Colonic mucosa (tissue), 4 donors: ENCODE measurements around the gene MC1R. TPM values are rescaled to one million over a fixed set of nuclear protein-coding genes. Genes with fewer than 3 reads are reported as not detected.

Experiments used
- DNase-seq: peaks from one replicate; pipeline ENCODE4 v3.0.0-alpha.2; 2020
- H3K27ac ChIP-seq: fragments of 200-600 bp; one replicate; pipeline ENCODE4 v1.8.0; 2021
- H3K27me3 ChIP-seq: fragments of 200-600 bp; one replicate; pipeline ENCODE4 v1.8.0; 2021
- H3K36me3 ChIP-seq: fragments of 200-600 bp; one replicate; pipeline ENCODE4 v1.8.0; 2021
- H3K4me1 ChIP-seq: fragments of 200-600 bp; one replicate; pipeline ENCODE4 v1.8.0; 2021; ENCODE audit warnings: mild to moderate bottlenecking
- H3K4me3 ChIP-seq: fragments of 200-600 bp; one replicate; pipeline ENCODE4 v1.8.0; 2021
- H3K9ac ChIP-seq, 2 donors: one replicate each; pipeline ENCODE4 v1.7.0; 2013; ENCODE audit warnings: control low read depth in 2 of 2, low read depth in 2 of 2, low read length in 2 of 2
- H3K9me3 ChIP-seq: fragments of 200-600 bp; one replicate; pipeline ENCODE4 v1.8.0; 2021
- CTCF ChIP-seq: fragments of 200-600 bp; IDR thresholded peaks from one replicate; pipeline ENCODE4 v1.8.0; 2022; ENCODE audit warnings: antibody characterized with exemption, mild to moderate bottlenecking
- intact Hi-C: fragments of 100-400 bp; cut with DNase I; formaldehyde crosslinking; loops from one replicate; pipeline ENCODE4 v1.14.1; 2022
- total RNA-seq, 2 donors: library from RNA; stranded (reverse); fragmentation: NEBNext Ultra II Directional in 1 of 2; extraction: Animal tissue kit (Norgen Biotek cat#: 25700) in 1 of 2; gene quantifications; one replicate each; pipeline ENCODE4 v1.2.1, GENCODE V29; 2021
- donor health status: healthy.
- donor health status: DM: no; HTN: no; CAD: no.
- donor health status: DM: no; HTN: no; CAD: no.

MC1R gene
- total RNA-seq, 2 donors from 2014 or later = 1.6 to 3.4 TPM

GRCh38 chr16:89883346-89884040 is 35.2 kb upstream of the MC1R start:
- Histone ChIP-seq H3K27ac (no peak overlapping the region), H3K9ac (no peak overlapping the region), H3K36me3 (peaks cover 24% of the 10 kb centered on the region), H3K4me3 (no peak overlapping the region), H3K27me3 (no peaks in the 10 kb centered on the region), H3K9me3 (no peaks in the 10 kb centered on the region), H3K4me1 (no peaks in the 10 kb centered on the region)
- DNase-seq = no peak
- intact Hi-C loops = no loop called here
- TF ChIP-seq CTCF = no peak

- H3K9ac ChIP-seq = no peak overlapping the region
- DNase-seq = no peak
Observed at GRCh38 chr16:89884041-89884421, 34.6 kb upstream of the MC1R start.

GRCh38 chr16:89887243-89887642 is 31.4 kb upstream of the MC1R start:
- intact Hi-C loops = no loop called here
- peaks cover 29% of the 10 kb centered on the region for H3K36me3 ChIP-seq
- no peaks in the 10 kb centered on the region for H3K4me1 ChIP-seq
- DNase-seq = no peak
- no peak for TF ChIP-seq CTCF
- H3K9ac ChIP-seq = no peak overlapping the region
- no peak overlapping the region for H3K27ac ChIP-seq
- no peaks in the 10 kb centered on the region for H3K9me3 ChIP-seq
- no peaks in the 10 kb centered on the region for H3K27me3 ChIP-seq
- H3K4me3 ChIP-seq = no peak overlapping the region

More at GRCh38 chr16:89884041-89884421, 34.6 kb upstream of the MC1R start:
- no peaks in the 10 kb centered on the region for H3K9me3 ChIP-seq
- intact Hi-C loops = no loop called here
- no peaks in the 10 kb centered on the region for H3K4me1 ChIP-seq
- H3K27me3 ChIP-seq = no peaks in the 10 kb centered on the region
- H3K4me3 ChIP-seq = no peak overlapping the region
- H3K27ac ChIP-seq = no peak overlapping the region
- TF ChIP-seq CTCF = no peak
- H3K36me3 ChIP-seq = peaks cover 24% of the 10 kb centered on the region

GRCh38 chr16:89890200-89890599 is 28.5 kb upstream of the MC1R start:
- peaks cover 25% of the 10 kb centered on the region for H3K36me3 ChIP-seq
- no peaks in the 10 kb centered on the region for H3K9me3 ChIP-seq
- no peak for DNase-seq
- H3K4me1 ChIP-seq = no peaks in the 10 kb centered on the region
- no peak overlapping the region for H3K9ac ChIP-seq
- no peak overlapping the region for H3K4me3 ChIP-seq
- H3K27me3 ChIP-seq = no peaks in the 10 kb centered on the region
- intact Hi-C loops = no loop called here
- no peak for TF ChIP-seq CTCF
- H3K27ac ChIP-seq = no peak overlapping the region

GRCh38 chr16:89890886-89891657 is 27.6 kb upstream of the MC1R start:
- H3K4me3 ChIP-seq = no peak overlapping the region
- no peaks in the 10 kb centered on the region for H3K27me3 ChIP-seq
- H3K36me3 ChIP-seq = peaks cover 25% of the 10 kb centered on the region
- H3K4me1 ChIP-seq = no peaks in the 10 kb centered on the region
- H3K9ac ChIP-seq = no peak overlapping the region
- no peaks in the 10 kb centered on the region for H3K9me3 ChIP-seq
- DNase-seq = no peak
- TF ChIP-seq CTCF = no peak
- intact Hi-C loops = no loop called here
- no peak overlapping the region for H3K27ac ChIP-seq
